ENCODE measurements around the gene CEMIP. TPM values are rescaled to one million over a fixed set of nuclear protein-coding genes. Genes with fewer than 3 reads are reported as not detected.

Gene CEMIP
- total RNA-seq, 1 experiment from 2014 or later, result 3.5 TPM

DNA sequence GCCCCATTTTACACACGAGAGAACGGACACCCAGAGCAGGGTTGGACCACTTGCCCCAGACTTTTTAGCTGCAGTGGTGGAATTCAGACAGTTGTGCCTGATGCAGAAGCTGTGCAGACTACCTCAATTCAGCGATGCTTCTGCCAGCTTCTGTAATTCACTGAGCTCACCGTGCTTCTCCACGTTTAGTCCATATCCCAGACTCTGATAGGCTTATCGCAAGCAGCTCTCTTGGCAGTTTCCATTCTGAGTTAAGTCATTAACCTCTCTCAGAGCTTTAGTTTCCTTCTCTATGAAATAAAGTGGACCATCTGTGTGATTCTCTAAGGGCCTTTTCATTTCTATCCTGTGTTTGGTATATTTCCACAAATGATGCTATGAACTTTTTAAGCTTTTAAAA lies 47.0 kb upstream of the CEMIP start:
- POLR2A ChIA-PET, result no interaction called here
- H3K9me3 ChIP-seq (ENCODE audit: control insufficient read depth in 1 of 2, insufficient read depth in 1 of 2, low read depth in 1 of 2, low read length in 2 of 2), result no peaks in the 10 kb centered on the region
- CTCF ChIA-PET, result interaction anchor here (1.0 kb wide), 1 partner anchor 44 kb away, joined by 3 read pairs; no protein-coding TSS in a partner anchor
- H3K36me3 ChIP-seq (ENCODE audit: control insufficient read depth in 1 of 2, insufficient read depth in 2 of 2, low read length in 2 of 2), result no peaks in the 10 kb centered on the region
- DNase-seq (ENCODE audit: low read depth, low spot score) (no peak), ATAC-seq (no peak)
- no peaks in the 10 kb centered on the region for H3K4me1 ChIP-seq (ENCODE audit: control insufficient read depth in 1 of 2, insufficient read depth in 2 of 2, low read length in 2 of 2)
- no peak overlapping the region for H3K9ac ChIP-seq (ENCODE audit: low read length)
- no peak overlapping the region for H3K4me2 ChIP-seq (ENCODE audit: low read length)
- H3K4me3 ChIP-seq (replicated peaks in 1 of 2; ENCODE audit: low read depth in 1 of 2, low read length in 2 of 2), result no peak overlapping the region
- no peaks in the 10 kb centered on the region for H3K27me3 ChIP-seq (ENCODE audit: insufficient read depth, low read length)
- no peak for TF ChIP-seq ZFX (IDR thresholded peaks at IDR 0.05)
- no peak for TF ChIP-seq EGR1 (IDR thresholded peaks at IDR 0.05; ENCODE audit: low read depth)
- no peak for TF ChIP-seq JUND (IDR thresholded peaks at IDR 0.05)
- no peak for TF ChIP-seq EZH2phosphoT487 (IDR thresholded peaks at IDR 0.05; ENCODE audit: borderline replicate concordance)
- TF ChIP-seq, protein P1, sequence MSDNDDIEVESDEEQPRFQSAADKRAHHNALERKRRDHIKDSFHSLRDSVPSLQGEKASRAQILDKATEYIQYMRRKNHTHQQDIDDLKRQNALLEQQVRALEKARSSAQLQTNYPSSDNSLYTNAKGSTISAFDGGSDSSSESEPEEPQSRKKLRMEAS (IDR thresholded peaks at IDR 0.05), result no peak
- TF ChIP-seq, protein P2, sequence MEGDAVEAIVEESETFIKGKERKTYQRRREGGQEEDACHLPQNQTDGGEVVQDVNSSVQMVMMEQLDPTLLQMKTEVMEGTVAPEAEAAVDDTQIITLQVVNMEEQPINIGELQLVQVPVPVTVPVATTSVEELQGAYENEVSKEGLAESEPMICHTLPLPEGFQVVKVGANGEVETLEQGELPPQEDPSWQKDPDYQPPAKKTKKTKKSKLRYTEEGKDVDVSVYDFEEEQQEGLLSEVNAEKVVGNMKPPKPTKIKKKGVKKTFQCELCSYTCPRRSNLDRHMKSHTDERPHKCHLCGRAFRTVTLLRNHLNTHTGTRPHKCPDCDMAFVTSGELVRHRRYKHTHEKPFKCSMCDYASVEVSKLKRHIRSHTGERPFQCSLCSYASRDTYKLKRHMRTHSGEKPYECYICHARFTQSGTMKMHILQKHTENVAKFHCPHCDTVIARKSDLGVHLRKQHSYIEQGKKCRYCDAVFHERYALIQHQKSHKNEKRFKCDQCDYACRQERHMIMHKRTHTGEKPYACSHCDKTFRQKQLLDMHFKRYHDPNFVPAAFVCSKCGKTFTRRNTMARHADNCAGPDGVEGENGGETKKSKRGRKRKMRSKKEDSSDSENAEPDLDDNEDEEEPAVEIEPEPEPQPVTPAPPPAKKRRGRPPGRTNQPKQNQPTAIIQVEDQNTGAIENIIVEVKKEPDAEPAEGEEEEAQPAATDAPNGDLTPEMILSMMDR (IDR thresholded peaks at IDR 0.05 in 2 of 3, conservative IDR thresholded peaks at IDR 0.05 in 1 of 3; ENCODE audit: borderline replicate concordance in 1 of 3, insufficient read depth in 1 of 3, low read depth in 2 of 3, low read length in 2 of 3), result no peak
- no peak for TF ChIP-seq YY1 (IDR thresholded peaks at IDR 0.05; ENCODE audit: extremely low read depth, insufficient replicate concordance, low read depth, low read length)
- no peak for TF ChIP-seq CBX3 (IDR thresholded peaks at IDR 0.05; ENCODE audit: low read depth)
- TF ChIP-seq POLR2AphosphoS5 (IDR thresholded peaks at IDR 0.05; ENCODE audit: low read depth, low read length), result no peak
- TF ChIP-seq ELF1 (IDR thresholded peaks at IDR 0.05; ENCODE audit: borderline replicate concordance, low read depth), result no peak
- TF ChIP-seq, protein P3, sequence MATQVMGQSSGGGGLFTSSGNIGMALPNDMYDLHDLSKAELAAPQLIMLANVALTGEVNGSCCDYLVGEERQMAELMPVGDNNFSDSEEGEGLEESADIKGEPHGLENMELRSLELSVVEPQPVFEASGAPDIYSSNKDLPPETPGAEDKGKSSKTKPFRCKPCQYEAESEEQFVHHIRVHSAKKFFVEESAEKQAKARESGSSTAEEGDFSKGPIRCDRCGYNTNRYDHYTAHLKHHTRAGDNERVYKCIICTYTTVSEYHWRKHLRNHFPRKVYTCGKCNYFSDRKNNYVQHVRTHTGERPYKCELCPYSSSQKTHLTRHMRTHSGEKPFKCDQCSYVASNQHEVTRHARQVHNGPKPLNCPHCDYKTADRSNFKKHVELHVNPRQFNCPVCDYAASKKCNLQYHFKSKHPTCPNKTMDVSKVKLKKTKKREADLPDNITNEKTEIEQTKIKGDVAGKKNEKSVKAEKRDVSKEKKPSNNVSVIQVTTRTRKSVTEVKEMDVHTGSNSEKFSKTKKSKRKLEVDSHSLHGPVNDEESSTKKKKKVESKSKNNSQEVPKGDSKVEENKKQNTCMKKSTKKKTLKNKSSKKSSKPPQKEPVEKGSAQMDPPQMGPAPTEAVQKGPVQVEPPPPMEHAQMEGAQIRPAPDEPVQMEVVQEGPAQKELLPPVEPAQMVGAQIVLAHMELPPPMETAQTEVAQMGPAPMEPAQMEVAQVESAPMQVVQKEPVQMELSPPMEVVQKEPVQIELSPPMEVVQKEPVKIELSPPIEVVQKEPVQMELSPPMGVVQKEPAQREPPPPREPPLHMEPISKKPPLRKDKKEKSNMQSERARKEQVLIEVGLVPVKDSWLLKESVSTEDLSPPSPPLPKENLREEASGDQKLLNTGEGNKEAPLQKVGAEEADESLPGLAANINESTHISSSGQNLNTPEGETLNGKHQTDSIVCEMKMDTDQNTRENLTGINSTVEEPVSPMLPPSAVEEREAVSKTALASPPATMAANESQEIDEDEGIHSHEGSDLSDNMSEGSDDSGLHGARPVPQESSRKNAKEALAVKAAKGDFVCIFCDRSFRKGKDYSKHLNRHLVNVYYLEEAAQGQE (IDR thresholded peaks at IDR 0.05; ENCODE audit: low read depth), result no peak
- TF ChIP-seq CEBPB (IDR thresholded peaks at IDR 0.05; ENCODE audit: low read depth), result no peak
- no peak for TF ChIP-seq POLR2A (IDR thresholded peaks at IDR 0.05; ENCODE audit: borderline replicate concordance, extremely low read depth, insufficient read depth, insufficient read length)
- no peak for TF ChIP-seq SRF (IDR thresholded peaks at IDR 0.05; ENCODE audit: low read depth)
- TF ChIP-seq RAD21 (IDR thresholded peaks at IDR 0.05; ENCODE audit: low read depth), result no peak
- TF ChIP-seq, protein P4, sequence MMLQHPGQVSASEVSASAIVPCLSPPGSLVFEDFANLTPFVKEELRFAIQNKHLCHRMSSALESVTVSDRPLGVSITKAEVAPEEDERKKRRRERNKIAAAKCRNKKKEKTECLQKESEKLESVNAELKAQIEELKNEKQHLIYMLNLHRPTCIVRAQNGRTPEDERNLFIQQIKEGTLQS (IDR thresholded peaks at IDR 0.05), result no peak
- TF ChIP-seq EZH2 (IDR thresholded peaks at IDR 0.05), result no peak
- no peak for TF ChIP-seq SIN3A (IDR thresholded peaks at IDR 0.05; ENCODE audit: low read depth)
- no peak for TF ChIP-seq TCF7L2 (IDR thresholded peaks at IDR 0.05; ENCODE audit: borderline replicate concordance, extremely low read depth, insufficient read depth, insufficient read length)
- no peak for TF ChIP-seq FOSL1 (IDR thresholded peaks at IDR 0.05; ENCODE audit: low read depth)
- H4K20me1 ChIP-seq (ENCODE audit: insufficient read depth), result no peaks in the 10 kb centered on the region
- H2AFZ ChIP-seq (ENCODE audit: low read depth, low read length, poor library complexity, severe bottlenecking), result no peak overlapping the region
- intact Hi-C loops (cut with micrococcal nuclease), result no loop called here
- no TSS peak for BruUV-seq (replicated peaks)
- RAD21 ChIA-PET (ENCODE audit: low non-redundant PET in 1 of 2, low total read pairs in 2 of 2, uncharacterized antibody in 2 of 2, unreplicated experiment in 2 of 2), result no interaction called here
- no peaks in the 10 kb centered on the region for H3K9me2 ChIP-seq (ENCODE audit: insufficient read depth)
- peaks cover 85% of the 10 kb centered on the region for H3K79me2 ChIP-seq (ENCODE audit: insufficient read depth, low read length)
- no peak overlapping the region for H3K27ac ChIP-seq (ENCODE audit: low read depth, low read length)

Data from HCT116 (cell line).